ENCODE results near the gene PPTC7.
"Not testable (repeated sequence)": the region's sequence is repeated elsewhere in the genome, so short reads cannot be mapped to it uniquely, and the experiment has no call there.

DNA sequence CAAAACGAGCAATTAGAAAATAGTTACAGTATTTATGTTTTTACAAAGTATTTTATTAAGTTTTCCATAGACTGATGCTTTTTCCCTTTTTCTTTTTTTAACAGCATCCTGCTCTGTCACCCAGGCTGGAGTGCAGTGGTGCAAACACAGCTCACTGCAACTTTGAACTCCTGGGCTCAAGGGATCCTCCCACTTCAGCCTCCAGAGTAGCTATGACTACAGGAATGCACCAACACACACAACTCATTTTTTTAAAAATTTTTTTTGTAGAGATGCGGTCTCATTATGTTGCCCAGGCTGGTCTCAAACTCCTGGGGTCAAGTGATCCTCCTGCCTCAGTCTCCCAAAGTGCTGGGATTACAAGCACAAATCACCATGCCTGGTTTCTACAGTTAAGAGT is 24.2 kb downstream of the PPTC7 start:
- TF ChIP-seq POLR2A (IDR thresholded peaks at IDR 0.05): not testable (repeated sequence)
- TF ChIP-seq, protein P1, sequence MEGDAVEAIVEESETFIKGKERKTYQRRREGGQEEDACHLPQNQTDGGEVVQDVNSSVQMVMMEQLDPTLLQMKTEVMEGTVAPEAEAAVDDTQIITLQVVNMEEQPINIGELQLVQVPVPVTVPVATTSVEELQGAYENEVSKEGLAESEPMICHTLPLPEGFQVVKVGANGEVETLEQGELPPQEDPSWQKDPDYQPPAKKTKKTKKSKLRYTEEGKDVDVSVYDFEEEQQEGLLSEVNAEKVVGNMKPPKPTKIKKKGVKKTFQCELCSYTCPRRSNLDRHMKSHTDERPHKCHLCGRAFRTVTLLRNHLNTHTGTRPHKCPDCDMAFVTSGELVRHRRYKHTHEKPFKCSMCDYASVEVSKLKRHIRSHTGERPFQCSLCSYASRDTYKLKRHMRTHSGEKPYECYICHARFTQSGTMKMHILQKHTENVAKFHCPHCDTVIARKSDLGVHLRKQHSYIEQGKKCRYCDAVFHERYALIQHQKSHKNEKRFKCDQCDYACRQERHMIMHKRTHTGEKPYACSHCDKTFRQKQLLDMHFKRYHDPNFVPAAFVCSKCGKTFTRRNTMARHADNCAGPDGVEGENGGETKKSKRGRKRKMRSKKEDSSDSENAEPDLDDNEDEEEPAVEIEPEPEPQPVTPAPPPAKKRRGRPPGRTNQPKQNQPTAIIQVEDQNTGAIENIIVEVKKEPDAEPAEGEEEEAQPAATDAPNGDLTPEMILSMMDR (IDR thresholded peaks at IDR 0.05): not testable (repeated sequence)
